K562 (cell line): Measurements from ENCODE around the gene FKBP2. TPM values are rescaled to one million over a fixed set of nuclear protein-coding genes. Genes with fewer than 3 reads are reported as not detected.

Experiments used
- CUX1 ChIP-seq: fragments of 200-800 bp; sonication (Bioruptor generic); IDR thresholded peaks from 2 replicates; pipeline ENCODE4 v1.6.1; 2016; ENCODE audit warnings: missing genetic modification characterization, missing compliant biosample characterization
- MCM7 ChIP-seq, 2 experiments: fragments of 450-650 bp; IDR thresholded peaks; 2 replicates each; pipeline ENCODE4 v1.6.1; 2016 to 2018
- MYBL2 ChIP-seq, 2 experiments: fragments of 450-650 bp in 1 of 2; sonication (generic) in 1 of 2; formaldehyde crosslinking in 1 of 2; IDR thresholded peaks; 2 replicates each; pipeline versions ENCODE4 v1.6.1 to v1.8.1; 2017 to 2022; ENCODE audit warnings: borderline replicate concordance in 1 of 2, inconsistent platforms in 1 of 2, low read depth in 1 of 2, mild to moderate bottlenecking in 1 of 2, missing genetic modification reagents in 1 of 2, moderate library complexity in 1 of 2
- PHB2 ChIP-seq: fragments of 450-650 bp; IDR thresholded peaks from 2 replicates; pipeline ENCODE4 v1.6.1; 2017; ENCODE audit warnings: low read depth
- PKNOX1 ChIP-seq: fragments of 450-650 bp; IDR thresholded peaks from 2 replicates; pipeline ENCODE4 v1.6.1; 2016
- PPARD ChIP-seq: fragments of 250-450 bp; sonication (Bioruptor Pico); IDR thresholded peaks from 2 replicates; pipeline ENCODE4 v1.8.0; 2022; ENCODE audit warnings: inconsistent platforms, mild to moderate bottlenecking, moderate library complexity
- RAD51 ChIP-seq: fragments of 450-650 bp; IDR thresholded peaks from 2 replicates; pipeline ENCODE4 v1.7.1; 2016; ENCODE audit warnings: low read depth, mild to moderate bottlenecking, borderline replicate concordance
- RCOR1 ChIP-seq, 2 experiments: IDR thresholded peaks; 2 replicates each; pipeline ENCODE4 v1.6.1; 2012; ENCODE audit warnings: low read depth in 2 of 2, low read length in 2 of 2, borderline replicate concordance in 1 of 2, improper control_type of control experiment in 1 of 2
- TCF7 ChIP-seq: sonication (generic); IDR thresholded peaks from 2 replicates; pipeline ENCODE4 v1.6.1; 2016; ENCODE audit warnings: antibody characterized with exemption, borderline replicate concordance
- XRCC5 ChIP-seq: fragments of 200-400 bp; formaldehyde crosslinking; IDR thresholded peaks from 2 replicates; pipeline ENCODE4 v1.6.1; 2017; ENCODE audit warnings: low read depth, mild to moderate bottlenecking, low read length
- ZBED1 ChIP-seq: IDR thresholded peaks from 2 replicates; pipeline ENCODE4 v1.6.1; 2014
- ZKSCAN3 ChIP-seq: fragments of 250-450 bp; sonication (Bioruptor Pico); IDR thresholded peaks from 2 replicates; pipeline ENCODE4 v1.4.0; 2020
- ZNF165 ChIP-seq: fragments of 250-450 bp; sonication (Bioruptor Pico); IDR thresholded peaks from 2 replicates; pipeline ENCODE4 v1.4.0; 2020; ENCODE audit warnings: borderline replicate concordance
- ZNF398 ChIP-seq: fragments of 250-450 bp; sonication (Bioruptor Pico); IDR thresholded peaks from 2 replicates; pipeline ENCODE4 v1.8.0; 2021; ENCODE audit warnings: moderate library complexity, mild to moderate bottlenecking, inconsistent platforms
- polyA plus RNA-seq, 8 experiments: library from polyadenylated mRNA; depleted of rRNA in 4 of 8; stranded (reverse) in 5 of 8; unstranded in 3 of 8; fragments of >200 nt; fragmentation: Nextera tagmentation in 2 of 8; fragmentation: Illumina TruSeq in 1 of 8; extraction: Ambion mirVana in 2 of 8; extraction: Trizol in 1 of 8; gene quantifications; 2 replicates each; pipeline versions ENCODE4 v1.2.1 to v1.2.3, GENCODE V29; 2011 to 2014; ENCODE audit warnings: inconsistent platforms in 1 of 8, missing spikeins in 1 of 8
- total RNA-seq, 7 experiments: library from RNA; depleted of rRNA in 6 of 7; stranded (reverse); fragments of >200 nt in 6 of 7; fragmentation: Illumina TruSeq in 2 of 7; extraction: Trizol in 2 of 7; gene quantifications; 2 replicates each; pipeline versions ENCODE4 v1.2.1 to v1.2.3, GENCODE V29; 2011 to 2021; ENCODE audit warnings: low replicate concordance in 1 of 7

The FKBP2 gene
- total and polyA plus RNA-seq, 9 of the 15 experiments (the other 6 are each of a cell fraction or from before 2014, with no cell fraction given) = 3.5 to 151 (median 58.1) TPM

DNA sequence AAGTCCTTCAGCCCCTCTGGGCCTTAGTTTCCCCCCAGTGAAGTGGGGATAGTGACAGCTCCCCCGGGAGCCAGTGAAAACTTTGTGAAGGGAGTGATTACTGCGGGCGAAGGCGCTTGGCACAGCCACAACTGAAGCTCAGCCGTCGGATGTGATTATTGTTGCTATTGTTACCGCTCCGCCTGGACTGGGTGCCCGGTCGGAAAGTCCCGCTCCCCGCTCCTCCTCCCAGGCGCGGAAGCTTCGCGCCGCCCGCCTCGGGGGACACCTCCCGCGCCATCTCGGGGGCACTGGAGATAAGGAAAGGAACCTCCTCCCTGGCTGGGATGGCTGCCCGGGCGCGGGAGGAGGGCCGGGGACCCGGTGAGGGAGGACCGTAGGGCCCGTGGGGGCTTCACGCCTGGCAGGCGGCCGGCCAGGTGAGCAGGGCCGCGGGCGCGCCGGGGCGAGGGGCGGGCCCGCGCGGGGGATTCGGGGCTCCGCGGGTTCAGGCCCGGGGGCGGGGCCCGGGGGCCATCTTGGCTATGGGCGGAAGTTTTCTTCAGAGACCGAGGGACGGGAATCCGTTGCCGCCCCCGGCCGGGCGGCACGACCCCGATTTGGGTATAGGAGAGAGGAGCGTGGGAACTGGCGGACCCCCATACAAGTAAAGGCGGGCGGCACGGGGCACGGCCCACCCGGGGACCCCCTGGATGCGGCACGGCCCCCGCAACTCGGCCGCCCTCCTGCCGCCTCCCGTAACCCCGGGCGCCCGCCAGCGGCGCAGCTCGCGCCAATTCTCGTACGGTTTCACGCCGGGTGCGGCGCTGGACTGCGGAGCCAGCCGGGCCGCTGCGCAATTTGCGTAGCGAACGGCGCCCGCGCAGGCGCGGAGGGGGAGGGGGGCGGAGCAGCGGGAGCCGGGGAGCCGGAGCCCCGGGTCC lies 44.3 kb downstream of the FKBP2 start, which contains the start of gene GPR137 (continued):
- 0 out of 2 replicates have a peak, but pooled peaks have one; percentile 10 for TF ChIP-seq TCF7
- peak; percentile 0; the same call in 1 of the 2 replicates for TF ChIP-seq XRCC5
- peak in 1 of 2 experiments; percentile 52; a peak in 1 of 4 replicates for TF ChIP-seq RCOR1 (IDR thresholded peaks at IDR 0.05; ENCODE audit: borderline replicate concordance in 1 of 2, low read depth in 2 of 2, low read length in 2 of 2)
- TF ChIP-seq ZBED1 = no peak
- no peak for TF ChIP-seq MCM7 (IDR thresholded peaks at IDR 0.05)
- TF ChIP-seq PPARD (CRISPR knock-in tag) = no peak
- TF ChIP-seq ZNF165 = no peak
- TF ChIP-seq RAD51 = no peak
- TF ChIP-seq MYBL2 (IDR thresholded peaks at IDR 0.05; ENCODE audit: low read depth) = no peak
- no peak for TF ChIP-seq MYBL2 (CRISPR knock-in tag; IDR thresholded peaks at IDR 0.05; ENCODE audit: borderline replicate concordance)
- no peak for TF ChIP-seq PKNOX1
- TF ChIP-seq ZNF398 (CRISPR knock-in tag) = no peak
- TF ChIP-seq ZKSCAN3 (CRISPR knock-in tag) = no peak
- no peak for TF ChIP-seq CUX1 (CRISPR knock-in tag)
- TF ChIP-seq PHB2 = no peak
